ENCODE measurements around the gene TRIM13. TPM values are rescaled to one million over a fixed set of nuclear protein-coding genes. Genes with fewer than 3 reads are reported as not detected.

TRIM13 gene
- total and polyA plus RNA-seq, 2 of the 13 experiments (the other 11 are each of a cell fraction or from before 2014, with no cell fraction given): 22.0 to 24.4 TPM

DNA sequence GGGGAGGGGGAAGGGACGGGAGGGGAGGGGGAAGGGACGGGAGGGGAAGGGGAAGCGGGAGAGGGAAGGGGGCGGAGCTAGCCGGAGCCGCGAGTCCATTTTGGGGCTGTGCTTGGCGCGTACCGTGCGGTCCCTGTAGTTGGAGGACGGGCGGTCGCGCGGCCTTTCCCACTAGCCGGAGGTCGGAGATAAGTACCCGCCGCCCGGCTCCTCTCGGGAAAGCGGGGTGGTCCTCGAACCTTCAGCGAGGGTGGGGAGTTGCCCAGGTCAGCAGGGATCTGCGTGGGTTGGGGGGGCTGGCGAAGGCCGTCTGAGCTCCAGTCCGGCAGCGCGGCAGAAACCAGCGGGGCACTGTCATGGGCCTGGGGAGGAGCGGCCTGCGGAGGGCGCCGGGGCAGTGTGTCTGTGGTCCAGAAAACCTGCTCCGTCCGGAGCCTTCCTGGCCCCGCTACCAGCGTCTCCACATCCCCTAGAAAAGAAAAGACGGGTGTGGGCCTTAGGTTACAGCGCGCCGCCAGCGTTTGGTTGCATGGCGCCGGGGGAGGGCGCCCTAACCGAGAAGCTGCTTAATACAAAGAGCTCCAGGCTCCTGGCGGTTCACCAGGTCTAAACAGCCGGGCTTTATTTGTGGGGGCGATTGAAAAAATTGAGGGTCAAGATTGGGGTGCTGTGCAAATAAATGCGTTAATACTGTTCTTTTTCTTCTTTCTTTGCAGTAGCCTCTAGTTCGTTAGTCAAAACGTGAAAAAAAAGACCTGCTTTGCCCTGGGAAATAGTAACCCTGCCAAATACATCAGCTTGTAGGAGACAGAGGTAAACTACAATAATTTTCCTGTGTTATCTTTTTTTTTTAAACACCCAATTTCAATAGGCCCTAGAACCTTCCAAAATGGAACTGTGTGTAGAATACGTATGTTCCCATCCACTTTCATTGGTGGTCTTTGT lies at the start of gene TRIM13 (continued):
- TF ChIP-seq ZC3H13 (CRISPR knock-in tag; IDR thresholded peaks at IDR 0.05): no peak
- no peak for TF ChIP-seq SP1 (IDR thresholded peaks at IDR 0.05)
- TF ChIP-seq SP1 (CRISPR knock-in tag; IDR thresholded peaks at IDR 0.05): no peak
- 0 out of 2 replicates have a peak, but pooled peaks have one; percentile 30 for TF ChIP-seq ZNF124 (CRISPR knock-in tag; IDR thresholded peaks at IDR 0.05)
- no peak for TF ChIP-seq ZNF468 (CRISPR knock-in tag; IDR thresholded peaks at IDR 0.05)
- peak; percentile 92 for TF ChIP-seq XRCC5 (optimal IDR thresholded peaks at IDR 0.05; ENCODE audit: low read length)
- TF ChIP-seq GZF1 (CRISPR knock-in tag; IDR thresholded peaks at IDR 0.05): no peak
- TF ChIP-seq MED1 (CRISPR knock-in tag; IDR thresholded peaks at IDR 0.05): peak; percentile 50
- no peak for TF ChIP-seq SNAI1 (CRISPR knock-in tag; IDR thresholded peaks at IDR 0.05; ENCODE audit: borderline replicate concordance)
- TF ChIP-seq SMAD3 (CRISPR knock-in tag; IDR thresholded peaks at IDR 0.05): peak; percentile 64; the same call in 1 of the 2 replicates
- TF ChIP-seq ISX (CRISPR knock-in tag; conservative IDR thresholded peaks at IDR 0.05): 0 out of 2 replicates have a peak, but pooled peaks have one; percentile 34
- TF ChIP-seq MXD4 (CRISPR knock-in tag; IDR thresholded peaks at IDR 0.05): no peak; the same call in 1 of the 2 replicates
- peak; percentile 55 for TF ChIP-seq SAP130 (CRISPR knock-in tag; IDR thresholded peaks at IDR 0.05; ENCODE audit: low read depth)
- TF ChIP-seq ZNF740 (CRISPR knock-in tag; IDR thresholded peaks at IDR 0.05): peak; percentile 93
- TF ChIP-seq HHEX (CRISPR knock-in tag; IDR thresholded peaks at IDR 0.05): no peak
- TF ChIP-seq NKX3-1 (CRISPR knock-in tag; IDR thresholded peaks at IDR 0.05): 0 out of 2 replicates have a peak, but pooled peaks have one; percentile 31
- peak; percentile 60; the same call in 1 of the 2 replicates for TF ChIP-seq MXD3 (CRISPR knock-in tag; IDR thresholded peaks at IDR 0.05)
- TF ChIP-seq POGK (CRISPR knock-in tag; conservative IDR thresholded peaks at IDR 0.05): peak; percentile 71
- TF ChIP-seq ARNTL (CRISPR knock-in tag; IDR thresholded peaks at IDR 0.05): 0 out of 2 replicates have a peak, but pooled peaks have one; percentile 30
- TF ChIP-seq ZNF335 (CRISPR knock-in tag; IDR thresholded peaks at IDR 0.05): peak; percentile 50; the same call in 1 of the 2 replicates
- no peak; a peak in 1 of 4 replicates for TF ChIP-seq KLF16 (CRISPR knock-in tag; IDR thresholded peaks at IDR 0.05)
- TF ChIP-seq SOX6 (IDR thresholded peaks at IDR 0.05): no peak
- TF ChIP-seq SOX6 (CRISPR knock-in tag; IDR thresholded peaks at IDR 0.05): 0 out of 2 replicates have a peak, but pooled peaks have one; percentile 42
- no peak for TF ChIP-seq CEBPB (IDR thresholded peaks at IDR 0.05; ENCODE audit: borderline replicate concordance, low read depth, low read length)
- TF ChIP-seq SAFB2 (CRISPR knock-in tag; IDR thresholded peaks at IDR 0.05; ENCODE audit: borderline replicate concordance, low read depth): no peak
- TF ChIP-seq THAP11 (CRISPR knock-in tag; IDR thresholded peaks at IDR 0.05): peak; percentile 54; the same call in 1 of the 2 replicates
- TF ChIP-seq NFIC (IDR thresholded peaks at IDR 0.05; ENCODE audit: low read length): no peak
- TF ChIP-seq SMC3 (IDR thresholded peaks at IDR 0.05; ENCODE audit: low read length): 0 out of 2 replicates have a peak, but pooled peaks have one; percentile 9
- no peak; the same call in 1 of the 2 replicates for TF ChIP-seq ZNF451 (CRISPR knock-in tag; IDR thresholded peaks at IDR 0.05)
